ENCODE results near the gene MGARP. TPM values are rescaled to one million over a fixed set of nuclear protein-coding genes. Genes with fewer than 3 reads are reported as not detected.

MGARP gene
- total RNA-seq, 2 experiments from 2014 or later: not detected

GRCh38 chr4:139312552-139313332 lies 32.7 kb upstream of the MGARP start:
- POLR2A ChIA-PET: interaction anchor here (1.0 to 2.6 kb wide), 3 partner anchors 11 to 16 kb away, joined by 3 to 25 read pairs (median 3); partner anchors contain the start of genes NAA15 and NDUFC1
- CTCF ChIA-PET: interaction anchor here (0.7 to 2.6 kb wide), 6 partner anchors 11 to 282 kb away, joined by 3 to 12 read pairs (median 4); partner anchors contain the start of genes NAA15 and NDUFC1
- Mint-ChIP-seq H3K27ac (peak overlapping the region; percentile 52), H3K4me3 (peak overlapping the region; percentile 39), H3K27me3 (no peaks in the 10 kb centered on the region), H3K9me3 (peaks cover 4% of the 10 kb centered on the region), H3K4me1 (peaks cover 61% of the 10 kb centered on the region), H3K36me3 (ENCODE audit: low read depth) (peaks cover 23% of the 10 kb centered on the region)
- DNase-seq: no peak

GRCh38 chr4:139311909-139312308 lies 31.9 kb upstream of the MGARP start:
- Mint-ChIP-seq H3K4me1 (peaks cover 60% of the 10 kb centered on the region), H3K27ac (peak overlapping the region; percentile 4), H3K27me3 (no peaks in the 10 kb centered on the region), H3K9me3 (peaks cover 2% of the 10 kb centered on the region), H3K4me3 (no peak overlapping the region), H3K36me3 (ENCODE audit: low read depth) (peaks cover 21% of the 10 kb centered on the region)
- CTCF ChIA-PET: interaction anchor here (0.7 to 2.6 kb wide), 5 partner anchors 10 to 281 kb away, joined by 3 to 12 read pairs (median 4); partner anchors contain the start of genes NAA15 and NDUFC1
- POLR2A ChIA-PET: interaction anchor here (1.0 to 2.6 kb wide), 4 partner anchors 10 to 134 kb away, joined by 3 to 25 read pairs (median 3); partner anchors contain the start of genes NAA15 and NDUFC1
- DNase-seq: no peak

DNA sequence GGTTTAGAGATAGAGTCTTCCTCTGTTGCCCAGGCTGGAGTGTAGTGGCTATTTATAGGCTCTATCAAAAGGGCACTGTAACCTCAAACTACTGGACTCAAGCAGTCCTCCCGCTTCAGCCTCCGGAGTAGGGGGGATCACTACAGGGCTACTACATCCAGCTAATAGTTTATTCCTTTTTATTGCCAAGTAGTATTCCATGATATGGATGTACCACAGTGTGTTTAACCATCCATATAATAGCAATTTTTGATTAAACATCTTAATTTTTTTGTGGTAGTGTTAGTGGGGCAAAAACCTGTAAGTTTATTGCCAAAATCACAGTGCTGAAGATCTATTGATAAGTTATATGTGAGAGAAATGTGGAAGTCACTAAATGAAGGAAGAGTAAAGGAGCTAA lies 24.9 kb upstream of the MGARP start:
- H3K4me3 Mint-ChIP-seq: no peak overlapping the region
- no peaks in the 10 kb centered on the region for H3K9me3 Mint-ChIP-seq
- no peak for DNase-seq
- POLR2A ChIA-PET: interaction anchor here (0.6 to 0.7 kb wide), 2 partner anchors 97 to 172 kb away, joined by 3 read pairs; no protein-coding TSS in a partner anchor
- H3K27me3 Mint-ChIP-seq: no peaks in the 10 kb centered on the region
- H3K27ac Mint-ChIP-seq: no peak overlapping the region
- peaks cover 42% of the 10 kb centered on the region for H3K36me3 Mint-ChIP-seq (ENCODE audit: low read depth)
- CTCF ChIA-PET: interaction anchor here (1.2 to 1.8 kb wide), 2 partner anchors 9 to 25 kb away, joined by 3 to 9 read pairs; no protein-coding TSS in a partner anchor
- peaks cover 49% of the 10 kb centered on the region for H3K4me1 Mint-ChIP-seq

GRCh38 chr4:139301821-139302611 lies 22.0 kb upstream of the MGARP start, which contains the start of gene NDUFC1:
Gene NDUFC1, minus strand, starts transcription at chr4:139302477. Its CDS starts 6,679 bp downstream, at chr4:139295798.
- peaks cover 36% of the 10 kb centered on the region for H3K36me3 Mint-ChIP-seq (ENCODE audit: low read depth)
- DNase-seq: peak; percentile 71

GRCh38 chr4:139301113-139301820 lies 21.2 kb upstream of the MGARP start, which contains the start of gene NAA15:
Gene NAA15, plus strand, starts transcription at chr4:139301505. Its CDS starts 273 bp downstream, at chr4:139301778.
- peak; percentile 97 for DNase-seq
- H3K27ac Mint-ChIP-seq: peak within 1 kb of the TSS; percentile 94
- ChIA-PET POLR2A (interaction anchor here (0.6 to 4.7 kb wide), 23 partner anchors 9 to 356 kb away, joined by 3 to 65 read pairs (median 5); partner anchors contain the start of genes ELF2, NOCT and SETD7), CTCF (interaction anchor here (0.8 to 3.7 kb wide), 15 partner anchors 11 to 271 kb away, joined by 3 to 22 read pairs (median 3); partner anchors contain the start of gene ELF2)
- H3K27me3 Mint-ChIP-seq: no peaks in the 10 kb centered on the region
- H3K4me1 Mint-ChIP-seq: peaks cover 58% of the 10 kb centered on the region
- no peaks in the 10 kb centered on the region for H3K9me3 Mint-ChIP-seq
- peaks cover 28% of the 10 kb centered on the region for H3K36me3 Mint-ChIP-seq (ENCODE audit: low read depth)
- peak within 1 kb of the TSS; percentile 88 for H3K4me3 Mint-ChIP-seq

More at GRCh38 chr4:139301821-139302611, 22.0 kb upstream of the MGARP start, which contains the start of gene NDUFC1:
- H3K4me1 Mint-ChIP-seq: peaks cover 59% of the 10 kb centered on the region
- H3K9me3 Mint-ChIP-seq: no peaks in the 10 kb centered on the region
- ChIA-PET CTCF (interaction anchor here (0.8 to 3.7 kb wide), 11 partner anchors 10 to 271 kb away, joined by 3 to 22 read pairs (median 4); partner anchors contain the start of gene ELF2), POLR2A (interaction anchor here (0.6 to 4.7 kb wide), 19 partner anchors 10 to 356 kb away, joined by 3 to 65 read pairs (median 5); partner anchors contain the start of genes ELF2, NOCT and SETD7)
- no peaks in the 10 kb centered on the region for H3K27me3 Mint-ChIP-seq
- peak within 1 kb of the TSS; percentile 88 for H3K4me3 Mint-ChIP-seq
- peak within 1 kb of the TSS; percentile 94 for H3K27ac Mint-ChIP-seq

GRCh38 chr4:139300431-139301112 lies 20.5 kb upstream of the MGARP start:
- ChIA-PET POLR2A (interaction anchor here (0.6 to 4.7 kb wide), 24 partner anchors 8 to 1058 kb away, joined by 3 to 65 read pairs (median 5); partner anchors contain the start of genes ELF2, NOCT, SETD7 and SLC7A11), CTCF (interaction anchor here (0.6 to 3.7 kb wide), 17 partner anchors 11 to 270 kb away, joined by 3 to 22 read pairs (median 3); partner anchors contain the start of gene ELF2)
- peak overlapping the region; percentile 88 for H3K4me3 Mint-ChIP-seq
- H3K4me1 Mint-ChIP-seq: peaks cover 62% of the 10 kb centered on the region
- no peaks in the 10 kb centered on the region for H3K9me3 Mint-ChIP-seq
- H3K27me3 Mint-ChIP-seq: no peaks in the 10 kb centered on the region
- peak overlapping the region; percentile 94 for H3K27ac Mint-ChIP-seq
- H3K36me3 Mint-ChIP-seq (ENCODE audit: low read depth): peaks cover 22% of the 10 kb centered on the region
- DNase-seq: peak; percentile 23

DNA sequence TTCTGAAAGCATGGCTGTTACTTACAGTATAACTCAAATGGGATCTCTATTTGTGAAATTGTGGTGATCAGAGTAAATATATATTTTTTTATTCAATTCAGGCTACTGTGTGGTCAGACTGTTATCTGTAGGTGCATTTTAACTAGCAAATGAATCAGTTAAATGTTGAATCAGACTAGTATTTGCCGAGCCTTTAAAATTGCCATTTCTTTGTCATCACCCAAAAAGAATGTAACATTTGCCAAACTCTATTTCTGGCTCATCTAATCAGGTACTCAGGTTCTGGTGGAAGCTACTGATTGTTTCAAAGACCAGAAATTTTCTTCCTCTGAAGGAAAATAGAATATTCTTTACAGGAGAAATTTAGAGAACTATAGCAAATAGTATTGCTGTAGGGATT lies 19.5 kb upstream of the MGARP start:
- H3K4me3 Mint-ChIP-seq: peak overlapping the region; percentile 88

GRCh38 chr4:139297001-139297410 lies 17.0 kb upstream of the MGARP start:
- ChIA-PET POLR2A (interaction anchor here (0.9 to 5.3 kb wide), 5 partner anchors 15 to 281 kb away, joined by 3 to 21 read pairs (median 3); partner anchors contain the start of genes ELF2, NOCT and RAB33B), CTCF (interaction anchor here (0.6 to 3.4 kb wide), 20 partner anchors 12 to 282 kb away, joined by 3 to 61 read pairs (median 8); partner anchors contain the start of gene NOCT)
- Mint-ChIP-seq H3K4me3 (no peak overlapping the region), H3K9me3 (no peaks in the 10 kb centered on the region), H3K4me1 (peaks cover 39% of the 10 kb centered on the region), H3K27me3 (no peaks in the 10 kb centered on the region), H3K36me3 (ENCODE audit: low read depth) (peaks cover 24% of the 10 kb centered on the region), H3K27ac (no peak overlapping the region)
- DNase-seq: no peak

More for the DNA sequence above, 19.5 kb upstream of the MGARP start:
- Mint-ChIP-seq H3K4me1 (peaks cover 54% of the 10 kb centered on the region), H3K27me3 (no peaks in the 10 kb centered on the region), H3K36me3 (ENCODE audit: low read depth) (peaks cover 16% of the 10 kb centered on the region), H3K27ac (no peak overlapping the region), H3K9me3 (no peaks in the 10 kb centered on the region)
- ChIA-PET POLR2A (interaction anchor here (1.2 to 4.7 kb wide), 7 partner anchors 33 to 1057 kb away, joined by 3 to 65 read pairs (median 4); partner anchors contain the start of genes ELF2 and SLC7A11), CTCF (interaction anchor here (1.1 to 3.7 kb wide), 5 partner anchors 13 to 269 kb away, joined by 3 to 22 read pairs (median 10); partner anchors contain the start of gene ELF2)
- DNase-seq: no peak

- Mint-ChIP-seq H3K4me1 (peaks cover 38% of the 10 kb centered on the region), H3K27ac (peak overlapping the region; percentile 5), H3K4me3 (peak overlapping the region; percentile 92), H3K27me3 (no peaks in the 10 kb centered on the region), H3K9me3 (no peaks in the 10 kb centered on the region), H3K36me3 (ENCODE audit: low read depth) (peaks cover 27% of the 10 kb centered on the region)
- ChIA-PET CTCF (interaction anchor here (0.7 to 3.4 kb wide), 39 partner anchors 9 to 281 kb away, joined by 3 to 61 read pairs (median 7); partner anchors contain the start of genes ELF2, NOCT and SETD7), POLR2A (interaction anchor here (0.8 to 5.3 kb wide), 15 partner anchors 10 to 280 kb away, joined by 3 to 21 read pairs (median 3); partner anchors contain the start of genes ELF2, NOCT and RAB33B)
- DNase-seq: no peak
Observed at GRCh38 chr4:139295942-139296299, 15.9 kb upstream of the MGARP start.

- DNase-seq: peak; percentile 96
- Mint-ChIP-seq H3K27me3 (no peaks in the 10 kb centered on the region), H3K36me3 (ENCODE audit: low read depth) (peaks cover 28% of the 10 kb centered on the region), H3K4me3 (peak overlapping the region; percentile 92), H3K9me3 (no peaks in the 10 kb centered on the region), H3K27ac (peak overlapping the region; percentile 78), H3K4me1 (peaks cover 33% of the 10 kb centered on the region)
- ChIA-PET CTCF (interaction anchor here (0.6 to 3.4 kb wide), 44 partner anchors 10 to 281 kb away, joined by 3 to 61 read pairs (median 6); partner anchors contain the start of genes ELF2, NOCT and SETD7), POLR2A (interaction anchor here (0.8 to 5.3 kb wide), 14 partner anchors 11 to 280 kb away, joined by 3 to 21 read pairs (median 4); partner anchors contain the start of genes ELF2, NOCT and RAB33B)
Observed at GRCh38 chr4:139295206-139295941, 15.3 kb upstream of the MGARP start.
